GM23248 (cell line): ENCODE data around the gene CBX1. TPM values are rescaled to one million over a fixed set of nuclear protein-coding genes. Genes with fewer than 3 reads are reported as not detected.

Source experiments
- DNase-seq: peaks from one replicate; pipeline ENCODE4 v3.0.0-alpha.2; 2015
- H2AFZ ChIP-seq: fragments of 200-600 bp; sonication (generic); 2 replicates; pipeline ENCODE4 v1.6.1; 2016; ENCODE audit warnings: antibody characterized with exemption
- H3F3A ChIP-seq: fragments of 200-600 bp; sonication (generic); 2 replicates; pipeline ENCODE4 v1.6.1; 2016; ENCODE audit warnings: mild to moderate bottlenecking, antibody characterized with exemption, mixed run types; ENCODE audit not compliant: insufficient read depth
- H3K27ac ChIP-seq: fragments of 200-600 bp; sonication (generic); 2 replicates; pipeline ENCODE4 v1.5.1; 2016; ENCODE audit warnings: mild to moderate bottlenecking
- H3K27me3 ChIP-seq: fragments of 200-600 bp; sonication (generic); replicated peaks from 2 replicates; pipeline ENCODE4 v1.6.1; 2016; ENCODE audit warnings: mild to moderate bottlenecking; ENCODE audit not compliant: insufficient read depth
- H3K36me3 ChIP-seq: fragments of 200-600 bp; sonication (generic); 2 replicates; pipeline ENCODE4 v1.6.1; 2016; ENCODE audit warnings: low read depth, mild to moderate bottlenecking
- H3K4me1 ChIP-seq: fragments of 200-600 bp; sonication (generic); 2 replicates; pipeline ENCODE4 v1.6.1; 2016; ENCODE audit warnings: mild to moderate bottlenecking; ENCODE audit not compliant: insufficient read depth
- H3K4me2 ChIP-seq: fragments of 200-600 bp; sonication (generic); one replicate; pipeline ENCODE4 v1.6.1; 2016; ENCODE audit warnings: mild to moderate bottlenecking; ENCODE audit not compliant: unreplicated experiment
- H3K4me3 ChIP-seq: fragments of 200-600 bp; sonication (generic); 2 replicates; pipeline ENCODE4 v1.5.1; 2016; ENCODE audit warnings: mild to moderate bottlenecking
- H3K79me2 ChIP-seq: fragments of 200-600 bp; sonication (generic); 2 replicates; pipeline ENCODE4 v1.6.1; 2016; ENCODE audit warnings: mild to moderate bottlenecking; ENCODE audit not compliant: insufficient read depth
- H3K9ac ChIP-seq: fragments of 200-600 bp; sonication (generic); 2 replicates; pipeline ENCODE4 v1.6.1; 2016; ENCODE audit warnings: mild to moderate bottlenecking
- H3K9me2 ChIP-seq: fragments of 200-600 bp; sonication (generic); 2 replicates; pipeline ENCODE4 v1.6.1; 2016; ENCODE audit warnings: mixed run types, mild to moderate bottlenecking, moderate library complexity; ENCODE audit not compliant: insufficient read depth
- H3K9me3 ChIP-seq: fragments of 200-600 bp; sonication (generic); one replicate; pipeline ENCODE4 v1.6.1; 2017; ENCODE audit warnings: low read depth
- H4K20me1 ChIP-seq: fragments of 200-600 bp; sonication (generic); 2 replicates; pipeline ENCODE4 v1.6.0; 2016; ENCODE audit not compliant: insufficient read depth
- EZH2 ChIP-seq: fragments of 200-600 bp; sonication (generic); IDR thresholded peaks from 2 replicates; pipeline ENCODE4 v1.6.1; 2018; ENCODE audit warnings: antibody characterized with exemption, mild to moderate bottlenecking; ENCODE audit not compliant: insufficient read depth, poor library complexity, severe bottlenecking
- EZH2phosphoT487 ChIP-seq: fragments of 200-600 bp; sonication (generic); IDR thresholded peaks from 2 replicates; pipeline ENCODE4 v1.6.1; 2018; ENCODE audit warnings: antibody characterized with exemption, moderate library complexity, mild to moderate bottlenecking, low read depth; ENCODE audit not compliant: insufficient read depth
- WGBS, 2 experiments: methylation state at CpG; one replicate each; pipeline ENCODE4 v1.1.6; 2015 to 2017; ENCODE audit warnings: low lambda C conversion rate in 2 of 2, low coverage in 1 of 2; ENCODE audit errors: missing lambda C conversion rate in 2 of 2; 5-methylcytosine and 5-hydroxymethylcytosine counted together
- in situ Hi-C: fragments of 300-500 bp; cut with MboI; formaldehyde crosslinking; loops from 2 replicates; pipeline ENCODE4 v1.15.0; 2020
- polyA plus RNA-seq: library from polyadenylated mRNA; unstranded; fragments of >200 nt; fragmentation: Nextera tagmentation; extraction: Ambion mirVana; gene quantifications from 2 replicates; pipeline ENCODE4 v1.2.1, GENCODE V29; 2016
- total RNA-seq: library from RNA; depleted of rRNA; stranded (reverse); fragments of >200 nt; shearing (Covaris generic); gene quantifications from 2 replicates; pipeline ENCODE4 v1.2.3, GENCODE V29; 2014

The CBX1 gene
- total and polyA plus RNA-seq, 2 experiments from 2014 or later, result 40.0 to 53.6 TPM

DNA sequence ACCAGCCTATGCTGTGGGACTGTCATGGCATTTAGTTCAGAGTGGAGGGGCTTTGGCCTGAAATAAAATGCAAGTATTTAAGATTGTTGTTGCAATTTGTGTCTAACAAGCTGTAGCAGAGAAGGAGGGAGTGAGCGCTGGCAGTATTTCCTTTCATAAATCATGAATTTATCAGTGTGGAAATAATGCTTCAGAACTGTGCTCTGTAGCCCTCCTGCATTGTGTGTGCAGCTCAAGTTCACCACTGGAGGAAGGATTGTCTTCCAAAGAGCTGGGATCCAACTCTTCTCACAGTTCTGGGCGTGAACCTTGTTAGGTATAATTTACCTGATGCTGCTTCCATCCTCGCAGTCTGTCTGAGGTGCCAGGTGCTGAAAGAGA, 21.4 kb upstream of the CBX1 start:
- DNase-seq, result no peak
- Histone ChIP-seq H3K79me2 (no peaks in the 10 kb centered on the region), H3K36me3 (peaks cover 18% of the 10 kb centered on the region), H3K27ac (no peak overlapping the region), H3K9me2 (no peaks in the 10 kb centered on the region), H3K9ac (no peak overlapping the region), H4K20me1 (no peaks in the 10 kb centered on the region), H3K4me3 (no peak overlapping the region), H3K4me2 (no peak overlapping the region), H3F3A (no peaks in the 10 kb centered on the region), H3K27me3 (no peaks in the 10 kb centered on the region), H3K4me1 (0 out of 2 replicates have a peak, but pooled peaks cover 8% of the 10 kb centered on the region), H2AFZ (no peak overlapping the region), H3K9me3 (no peaks in the 10 kb centered on the region)
- TF ChIP-seq EZH2 (no peak), EZH2phosphoT487 (no peak)
- 96 to 97% methylated on average over 3 of the region's 3 CpGs for WGBS, 2 experiments
- in situ Hi-C loops, result no loop called here

- Histone ChIP-seq H3K9ac (no peak overlapping the region), H3K9me2 (no peaks in the 10 kb centered on the region), H3K9me3 (no peaks in the 10 kb centered on the region), H3K79me2 (no peaks in the 10 kb centered on the region), H4K20me1 (no peaks in the 10 kb centered on the region), H3K27ac (no peak overlapping the region), H3K4me1 (0 out of 2 replicates have a peak, but pooled peaks cover 2% of the 10 kb centered on the region), H3K27me3 (no peaks in the 10 kb centered on the region), H3K4me3 (no peak overlapping the region), H3K4me2 (no peak overlapping the region), H3K36me3 (peaks cover 22% of the 10 kb centered on the region), H2AFZ (no peak overlapping the region), H3F3A (no peaks in the 10 kb centered on the region)
- 80 to 86% methylated on average over 9 of the region's 9 CpGs for WGBS, 2 experiments
- TF ChIP-seq EZH2phosphoT487, result no peak
- no peak for DNase-seq
- in situ Hi-C loops, result no loop called here
Measured at GRCh38 chr17:48121923-48122664, 20.8 kb upstream of the CBX1 start.

DNA sequence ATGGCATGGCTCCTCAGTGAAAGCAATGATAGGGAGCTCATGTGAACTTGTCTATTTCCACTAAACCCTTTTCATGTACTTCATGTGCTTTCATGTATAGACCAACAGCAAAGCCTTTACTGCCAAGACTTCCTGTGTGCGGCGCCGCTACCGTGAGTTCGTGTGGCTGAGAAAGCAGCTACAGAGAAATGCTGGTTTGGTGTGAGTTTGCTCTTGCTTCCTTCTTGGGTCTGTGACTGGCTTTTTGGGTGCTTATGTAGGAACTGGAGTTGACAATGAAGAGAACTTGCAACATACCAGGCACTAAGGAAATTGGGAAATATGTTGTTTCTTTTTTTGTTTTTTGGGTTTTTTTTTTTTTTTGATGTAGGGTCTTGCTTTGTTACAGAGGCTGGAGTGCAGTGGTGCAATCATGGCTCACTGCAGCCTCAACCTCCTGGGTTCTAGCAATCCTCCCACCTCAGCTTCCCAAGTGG, 12.0 kb upstream of the CBX1 start:
- H2AFZ ChIP-seq, result no peak overlapping the region
- DNase-seq, result no peak
- no peaks in the 10 kb centered on the region for H3K9me3 ChIP-seq
- WGBS, 2 experiments, result 94 to 100% methylated on average over 5 of the region's 5 CpGs
- no peaks in the 10 kb centered on the region; the same call in 1 of the 2 replicates for H4K20me1 ChIP-seq
- H3F3A ChIP-seq, result no peaks in the 10 kb centered on the region
- H3K79me2 ChIP-seq, result peaks cover 69% of the 10 kb centered on the region
- H3K36me3 ChIP-seq, result peaks cover 14% of the 10 kb centered on the region
- H3K27me3 ChIP-seq, result no peaks in the 10 kb centered on the region
- H3K4me3 ChIP-seq, result no peak overlapping the region
- no peak overlapping the region for H3K9ac ChIP-seq
- TF ChIP-seq EZH2 (no peak), EZH2phosphoT487 (no peak)
- peaks cover 7% of the 10 kb centered on the region; the same call in 1 of the 2 replicates for H3K4me1 ChIP-seq
- no peak overlapping the region for H3K4me2 ChIP-seq
- in situ Hi-C loops, result no loop called here
- no peaks in the 10 kb centered on the region for H3K9me2 ChIP-seq
- no peak overlapping the region for H3K27ac ChIP-seq

- H3F3A ChIP-seq, result no peaks in the 10 kb centered on the region
- H3K4me3 ChIP-seq, result no peak overlapping the region
- H3K9ac ChIP-seq, result no peak overlapping the region
- TF ChIP-seq EZH2phosphoT487 (no peak), EZH2 (no peak)
- H3K36me3 ChIP-seq, result peaks cover 6% of the 10 kb centered on the region; the same call in 1 of the 2 replicates
- no peaks in the 10 kb centered on the region for H3K9me3 ChIP-seq
- H2AFZ ChIP-seq, result no peak overlapping the region
- no peak overlapping the region for H3K4me2 ChIP-seq
- H3K9me2 ChIP-seq, result no peaks in the 10 kb centered on the region
- DNase-seq, result no peak
- WGBS, 2 experiments, result 98 to 99% methylated on average over 2 of the region's 2 CpGs
- H3K4me1 ChIP-seq, result peaks cover 7% of the 10 kb centered on the region; the same call in 1 of the 2 replicates
- H3K27ac ChIP-seq, result no peak overlapping the region
- in situ Hi-C loops, result no loop called here
- H3K79me2 ChIP-seq, result peaks cover 75% of the 10 kb centered on the region
- H3K27me3 ChIP-seq, result no peaks in the 10 kb centered on the region
- no peaks in the 10 kb centered on the region; the same call in 1 of the 2 replicates for H4K20me1 ChIP-seq
Measured at GRCh38 chr17:48111937-48112241, 10.6 kb upstream of the CBX1 start.
